Left ventricle myocardium inferior (tissue), 1 donor: ENCODE measurements around the gene NDC1. TPM values are rescaled to one million over a fixed set of nuclear protein-coding genes. Genes with fewer than 3 reads are reported as not detected.
A peak's percentile ranks its signal among the peaks of the same experiment; 100 is the strongest.

Experiments
- DNase-seq: peaks from one replicate; pipeline ENCODE4 v3.0.0-alpha.2; 2020
- H3K27ac ChIP-seq: fragments of 200-600 bp; replicated peaks from 2 replicates; pipeline ENCODE4 v1.8.0; 2021
- H3K27me3 ChIP-seq: fragments of 200-600 bp; 2 replicates; pipeline ENCODE4 v1.8.0; 2021; ENCODE audit warnings: low read depth
- H3K36me3 ChIP-seq: fragments of 200-600 bp; 2 replicates; pipeline ENCODE4 v1.8.0; 2021
- H3K4me1 ChIP-seq: fragments of 200-600 bp; 2 replicates; pipeline ENCODE4 v1.8.0; 2021
- H3K4me3 ChIP-seq: fragments of 200-600 bp; 2 replicates; pipeline ENCODE4 v1.8.0; 2021; ENCODE audit warnings: mild to moderate bottlenecking, moderate library complexity
- H3K9me3 ChIP-seq: fragments of 200-600 bp; replicated peaks from 2 replicates; pipeline ENCODE4 v1.8.0; 2021
- CTCF ChIP-seq: fragments of 200-600 bp; IDR thresholded peaks from 2 replicates; pipeline ENCODE4 v1.8.0; 2021; ENCODE audit warnings: antibody characterized with exemption, mild to moderate bottlenecking, borderline replicate concordance
- intact Hi-C: fragments of 100-400 bp; cut with micrococcal nuclease; formaldehyde crosslinking; loops from one replicate; pipeline ENCODE4 v1.11.0; 2022
- total RNA-seq: library from RNA; stranded (reverse); fragmentation: NEBNext Ultra II Directional; extraction: Animal tissue kit (Norgen Biotek cat#: 25700); gene quantifications from one replicate; pipeline ENCODE4 v1.2.1, GENCODE V29; 2021
- donor health status: DM: no; HTN: yes; CAD: no; lungs with severe emphysema.

NDC1 gene
- total RNA-seq, 1 donor from 2014 or later = 5.7 TPM

GRCh38 chr1:53719469-53719868 is 118.6 kb downstream of the NDC1 start:
- peaks cover 63% of the 10 kb centered on the region for H3K27me3 ChIP-seq
- TF ChIP-seq CTCF = no peak
- intact Hi-C loops = no loop called here
- H3K4me3 ChIP-seq = no peak overlapping the region
- no peak for DNase-seq
- no peaks in the 10 kb centered on the region for H3K9me3 ChIP-seq
- H3K4me1 ChIP-seq = no peaks in the 10 kb centered on the region
- no peak overlapping the region for H3K27ac ChIP-seq
- H3K36me3 ChIP-seq = no peaks in the 10 kb centered on the region

- TF ChIP-seq CTCF = no peak
- peaks cover 71% of the 10 kb centered on the region for H3K27me3 ChIP-seq
- no peaks in the 10 kb centered on the region for H3K9me3 ChIP-seq
- no peak for DNase-seq
- H3K4me1 ChIP-seq = no peaks in the 10 kb centered on the region
- no peak overlapping the region for H3K4me3 ChIP-seq
- intact Hi-C loops = no loop called here
- H3K36me3 ChIP-seq = no peaks in the 10 kb centered on the region
- no peak overlapping the region for H3K27ac ChIP-seq
These were observed 119.7 kb downstream of the NDC1 start for GRCh38 chr1:53718443-53718842.

- intact Hi-C loops = no loop called here
- no peak for TF ChIP-seq CTCF
- H3K36me3 ChIP-seq = no peaks in the 10 kb centered on the region
These were observed 120.9 kb downstream of the NDC1 start for GRCh38 chr1:53717025-53717804.

GRCh38 chr1:53716150-53716549 is 121.9 kb downstream of the NDC1 start:
- DNase-seq = no peak

More at GRCh38 chr1:53717025-53717804, 120.9 kb downstream of the NDC1 start:
- Histone ChIP-seq H3K4me3 (no peak overlapping the region), H3K9me3 (no peaks in the 10 kb centered on the region), H3K4me1 (no peaks in the 10 kb centered on the region), H3K27ac (no peak overlapping the region), H3K27me3 (peaks cover 64% of the 10 kb centered on the region)
- no peak for DNase-seq

GRCh38 chr1:53715478-53715877 is 122.6 kb downstream of the NDC1 start:
- no peak overlapping the region for H3K4me3 ChIP-seq
- intact Hi-C loops = no loop called here
- DNase-seq = no peak
- H3K9me3 ChIP-seq = no peaks in the 10 kb centered on the region
- H3K27me3 ChIP-seq = peaks cover 58% of the 10 kb centered on the region
- H3K27ac ChIP-seq = no peak overlapping the region
- no peaks in the 10 kb centered on the region for H3K4me1 ChIP-seq
- TF ChIP-seq CTCF = peak; percentile 46
- H3K36me3 ChIP-seq = no peaks in the 10 kb centered on the region

More at GRCh38 chr1:53716150-53716549, 121.9 kb downstream of the NDC1 start:
- no peaks in the 10 kb centered on the region for H3K36me3 ChIP-seq
- peaks cover 59% of the 10 kb centered on the region for H3K27me3 ChIP-seq
- intact Hi-C loops = no loop called here
- no peak overlapping the region for H3K27ac ChIP-seq
- H3K4me3 ChIP-seq = no peak overlapping the region
- no peaks in the 10 kb centered on the region for H3K4me1 ChIP-seq
- TF ChIP-seq CTCF = no peak
- no peaks in the 10 kb centered on the region for H3K9me3 ChIP-seq

Other genes with a start within 250 kb of the NDC1 start
- 0.16 TPM for gene GLIS1, start 99.1 kb downstream of the NDC1 start, total RNA-seq
- gene YIPF1, start 51.5 kb upstream of the NDC1 start, total RNA-seq = 13.9 TPM
- gene DIO1, start 55.9 kb upstream of the NDC1 start, total RNA-seq = not detected
- 13.2 TPM for gene IFT25, start 107.4 kb upstream of the NDC1 start, total RNA-seq
- gene LRRC42, start 108.1 kb upstream of the NDC1 start, total RNA-seq = 12.9 TPM
- not detected for gene LDLRAD1, start 179.9 kb upstream of the NDC1 start, total RNA-seq
- 337 TPM for gene TMEM59, start 214.9 kb upstream of the NDC1 start, total RNA-seq
- 5.7 TPM for gene TCEANC2, start 215.3 kb upstream of the NDC1 start, total RNA-seq